ENCODE data around the gene IQCF2.
"Not testable (repeated sequence)": the region's sequence is repeated elsewhere in the genome, so short reads cannot be mapped to it uniquely, and the experiment has no call there.

IQCF2 gene

DNA sequence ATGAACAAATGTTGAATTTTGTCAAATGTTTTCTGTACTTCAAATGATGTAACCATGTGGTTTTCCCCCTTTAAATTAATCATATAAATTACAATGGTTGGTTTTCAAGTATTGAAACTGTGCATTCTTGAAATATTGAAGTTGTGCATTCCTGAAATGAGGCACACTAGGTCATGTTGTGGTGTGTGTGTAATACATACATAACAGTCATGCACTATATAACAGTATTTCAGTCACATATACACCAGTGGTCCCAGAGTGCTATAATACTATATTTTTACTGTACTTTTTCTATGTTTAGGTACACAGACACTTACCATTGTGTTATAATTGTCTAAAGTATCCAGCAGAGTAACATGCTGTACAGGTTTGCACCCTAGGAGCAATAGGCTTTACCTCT lies 25.0 kb downstream of the IQCF2 start:
- DNase-seq = no peak

DNA sequence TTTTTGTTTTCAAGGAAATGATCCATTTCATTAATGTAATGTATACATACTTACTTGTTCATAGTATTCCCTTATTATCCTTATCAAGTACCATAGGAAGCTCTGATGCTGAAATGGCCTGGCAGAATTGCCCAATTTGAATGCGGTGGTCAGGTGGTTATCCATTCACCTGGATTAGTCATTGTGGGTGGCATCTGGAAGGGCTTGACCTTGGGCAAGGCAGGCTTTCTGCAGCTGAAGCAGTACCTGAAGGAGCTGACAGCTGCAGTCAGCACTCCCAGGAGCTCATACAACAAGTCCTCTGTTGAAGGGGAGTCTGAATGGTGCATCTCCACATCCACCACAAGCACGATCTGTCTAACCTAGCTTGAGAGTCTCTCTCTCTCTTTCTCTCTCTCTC lies 26.2 kb downstream of the IQCF2 start:
- no peak for DNase-seq

DNA sequence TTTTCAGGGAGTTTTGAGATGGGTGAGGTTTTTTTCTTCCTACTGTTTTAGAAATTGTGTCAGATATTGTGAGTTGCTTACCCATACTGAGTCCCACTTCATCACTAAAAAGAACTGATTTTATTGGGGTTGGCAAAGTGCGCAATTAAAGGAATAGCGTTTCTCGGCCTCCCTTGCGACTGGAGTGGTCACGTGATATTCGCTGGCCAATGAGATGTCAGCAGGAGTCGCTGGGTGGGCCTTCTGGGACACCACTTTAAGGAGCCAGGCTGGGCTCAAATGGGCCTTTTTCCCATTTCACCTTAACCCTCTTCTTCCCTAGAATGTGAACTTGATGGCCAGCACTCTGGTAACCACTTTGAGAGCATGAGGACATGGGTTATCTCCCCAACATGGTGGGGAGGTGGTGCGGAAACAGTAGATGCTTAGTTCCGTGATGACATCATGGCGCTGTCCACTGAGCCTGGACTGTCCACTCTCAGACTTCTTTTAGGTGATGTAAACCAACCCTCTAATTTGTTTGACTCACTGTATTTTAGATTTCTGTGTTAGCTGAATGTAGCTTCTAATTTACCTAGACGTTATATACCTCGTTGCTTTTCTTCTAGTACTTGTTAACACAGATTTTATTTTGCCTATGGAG lies 27.2 kb downstream of the IQCF2 start:
- DNase-seq = no peak

DNA sequence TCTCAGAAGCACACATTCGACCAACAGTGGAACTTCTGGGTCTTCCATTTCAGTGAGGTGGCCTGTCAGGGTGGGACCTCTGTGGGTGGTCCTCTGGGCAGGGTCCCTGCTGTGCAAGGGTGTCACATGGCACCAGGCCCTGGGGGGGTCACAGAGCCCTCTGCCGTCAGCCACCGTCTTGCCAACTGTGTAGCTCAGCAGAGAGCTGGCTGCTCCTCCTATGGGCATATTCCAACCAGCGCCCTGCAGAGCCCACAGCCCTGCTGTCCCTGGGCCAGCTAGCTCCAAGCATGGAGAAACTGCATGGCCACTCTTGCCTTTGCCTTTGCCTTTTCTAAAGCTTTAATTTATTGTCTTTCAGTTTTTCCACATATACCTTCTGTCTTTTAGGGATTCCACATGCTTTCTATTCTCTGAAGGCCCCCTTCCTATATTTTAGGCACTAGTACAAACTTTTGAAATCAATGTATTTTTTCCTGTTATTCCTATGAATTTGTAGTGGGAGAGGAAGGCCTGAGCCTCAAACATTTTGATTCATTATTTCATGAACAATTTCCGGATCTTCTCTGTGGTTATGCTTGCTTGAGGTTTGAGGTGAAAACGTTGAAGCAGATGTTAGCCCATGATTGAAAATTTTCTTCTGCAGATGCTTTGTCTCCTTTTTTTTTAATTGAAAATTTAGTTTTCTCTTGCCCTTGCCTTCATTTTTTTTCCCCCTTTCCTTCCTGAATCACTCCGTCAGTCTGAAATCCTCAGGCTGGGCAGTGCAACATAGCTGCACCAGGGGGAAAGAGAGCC lies 30.0 kb downstream of the IQCF2 start:
- no peak for DNase-seq

DNA sequence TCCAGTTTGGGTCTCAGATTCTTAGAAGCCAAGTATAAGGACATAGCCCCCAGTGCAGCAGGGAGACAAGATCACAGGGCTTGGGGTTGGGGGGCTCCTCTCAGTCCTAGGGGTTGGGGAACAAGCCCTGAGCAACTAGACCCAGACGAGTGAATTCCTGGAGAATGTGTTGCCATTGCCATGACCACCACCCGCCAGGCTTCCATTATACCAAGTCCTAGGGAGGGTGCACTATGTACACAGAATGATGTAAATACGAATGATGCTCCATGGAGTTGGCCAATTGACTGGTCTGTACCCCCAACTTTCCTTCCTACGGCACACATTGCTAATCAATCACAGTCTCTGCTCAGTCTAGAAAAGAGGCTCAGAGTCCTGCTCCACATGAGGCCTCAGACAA lies 33.0 kb downstream of the IQCF2 start:
- DNase-seq = no peak

DNA sequence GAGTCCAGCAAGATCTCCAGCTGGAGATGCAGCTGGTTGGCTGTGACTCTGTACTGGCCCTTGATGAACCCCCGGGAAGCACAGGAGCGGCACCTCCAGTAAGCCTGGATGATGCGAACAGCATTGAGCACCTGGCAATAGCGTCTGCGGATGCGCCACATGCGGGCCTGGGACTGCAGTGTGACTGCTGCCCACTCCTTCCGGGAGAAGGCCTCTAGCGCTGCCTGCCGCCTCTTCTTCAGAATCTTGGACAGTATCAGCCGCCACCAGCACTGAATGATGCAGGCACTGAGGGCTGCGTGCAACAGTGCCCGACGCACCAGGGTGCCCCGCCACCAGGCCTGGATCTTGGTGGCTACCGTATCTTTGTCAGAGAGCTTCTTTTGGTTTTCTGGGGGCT lies 33.5 kb downstream of the IQCF2 start:
- no peak for DNase-seq

DNA sequence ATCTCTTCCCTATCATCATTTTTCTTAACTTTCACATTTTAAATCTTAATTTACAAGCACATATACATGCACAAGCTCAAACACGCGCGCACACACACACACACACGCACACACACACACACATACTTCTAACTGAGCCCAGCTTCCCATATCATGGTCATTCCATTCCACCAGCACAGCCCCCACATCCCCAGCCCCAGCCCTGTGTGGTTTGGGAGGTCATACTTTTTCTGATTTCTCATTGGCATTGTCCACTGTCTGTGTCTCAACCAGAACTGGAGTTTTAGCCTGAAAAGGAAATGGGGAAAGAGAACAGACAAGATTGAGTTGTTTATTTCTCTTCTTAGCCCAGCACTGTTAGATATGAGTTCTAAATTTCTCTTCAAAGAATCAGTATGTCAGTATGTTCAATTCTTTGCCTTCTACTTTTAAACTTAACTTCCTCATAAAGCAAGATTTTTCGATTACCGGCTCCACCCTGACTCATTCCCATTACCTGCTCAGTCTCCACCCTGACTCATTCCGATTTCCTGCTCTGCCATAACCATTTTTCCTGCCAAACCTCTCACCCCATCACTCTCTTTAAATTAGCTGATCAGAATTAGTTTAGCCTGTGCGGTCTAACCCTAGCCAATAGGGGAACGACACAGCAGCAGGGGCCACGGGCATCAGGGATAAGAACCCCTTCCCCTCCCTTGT lies 35.3 kb downstream of the IQCF2 start:
- DNase-seq = no peak

DNA sequence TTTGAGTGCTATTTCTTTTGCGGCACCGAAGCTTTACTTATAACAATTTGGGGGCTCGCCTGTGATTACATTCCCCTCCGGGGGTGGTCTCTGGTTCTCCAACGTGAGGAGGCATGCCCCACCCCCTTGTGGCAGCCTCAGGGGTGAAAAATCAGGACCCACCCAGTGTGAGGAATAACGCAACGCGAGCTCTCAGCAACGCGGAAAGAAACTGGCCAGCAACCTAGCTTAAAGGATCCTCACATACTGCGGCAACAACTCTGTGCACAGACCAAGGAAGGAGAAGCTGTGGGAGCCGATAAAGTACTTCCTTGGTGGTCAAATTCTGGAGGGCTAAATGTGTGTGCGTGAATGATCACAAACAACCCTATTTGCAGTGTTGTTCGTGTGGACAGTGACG lies 36.0 kb downstream of the IQCF2 start:
- no peak for DNase-seq

DNA sequence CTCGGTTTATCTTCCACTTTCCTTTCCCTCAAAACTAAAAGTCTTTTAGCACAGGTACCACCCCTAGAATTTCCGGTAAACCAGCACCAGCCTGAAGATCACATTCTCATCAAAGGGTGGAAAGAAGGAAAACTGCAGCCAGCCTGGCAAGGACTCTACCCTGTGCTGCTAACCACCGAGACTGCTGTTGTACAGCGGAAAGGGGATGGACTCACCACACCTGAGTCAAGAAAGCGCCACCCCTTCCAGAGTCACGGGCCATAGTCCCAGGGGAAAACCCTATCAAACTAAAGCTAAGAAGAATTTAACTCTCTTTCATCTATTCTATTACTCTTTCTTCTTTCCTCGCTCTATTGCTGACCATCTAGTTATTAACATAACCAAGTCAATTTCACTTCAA lies 38.6 kb downstream of the IQCF2 start:
- not testable (repeated sequence) for DNase-seq

DNA sequence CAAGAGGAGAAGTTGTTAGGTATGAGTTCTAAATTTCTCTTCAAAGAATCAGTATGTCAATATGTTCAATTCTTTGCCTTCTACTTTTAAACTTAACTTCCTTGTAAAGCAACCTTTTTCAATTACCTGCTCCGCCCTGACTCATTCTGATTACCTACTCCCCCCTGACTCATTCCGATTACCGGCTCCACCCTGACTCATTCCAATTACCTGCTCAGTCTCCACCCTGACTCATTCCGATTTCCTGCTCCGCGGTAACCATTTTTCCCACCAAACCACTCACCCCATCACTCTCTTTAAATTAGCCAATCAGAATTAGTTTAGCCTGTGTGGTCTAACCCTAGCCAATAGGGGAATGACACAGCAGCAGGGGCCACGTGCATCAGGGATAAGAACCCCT lies 40.9 kb downstream of the IQCF2 start:
- DNase-seq = not testable (repeated sequence)

DNA sequence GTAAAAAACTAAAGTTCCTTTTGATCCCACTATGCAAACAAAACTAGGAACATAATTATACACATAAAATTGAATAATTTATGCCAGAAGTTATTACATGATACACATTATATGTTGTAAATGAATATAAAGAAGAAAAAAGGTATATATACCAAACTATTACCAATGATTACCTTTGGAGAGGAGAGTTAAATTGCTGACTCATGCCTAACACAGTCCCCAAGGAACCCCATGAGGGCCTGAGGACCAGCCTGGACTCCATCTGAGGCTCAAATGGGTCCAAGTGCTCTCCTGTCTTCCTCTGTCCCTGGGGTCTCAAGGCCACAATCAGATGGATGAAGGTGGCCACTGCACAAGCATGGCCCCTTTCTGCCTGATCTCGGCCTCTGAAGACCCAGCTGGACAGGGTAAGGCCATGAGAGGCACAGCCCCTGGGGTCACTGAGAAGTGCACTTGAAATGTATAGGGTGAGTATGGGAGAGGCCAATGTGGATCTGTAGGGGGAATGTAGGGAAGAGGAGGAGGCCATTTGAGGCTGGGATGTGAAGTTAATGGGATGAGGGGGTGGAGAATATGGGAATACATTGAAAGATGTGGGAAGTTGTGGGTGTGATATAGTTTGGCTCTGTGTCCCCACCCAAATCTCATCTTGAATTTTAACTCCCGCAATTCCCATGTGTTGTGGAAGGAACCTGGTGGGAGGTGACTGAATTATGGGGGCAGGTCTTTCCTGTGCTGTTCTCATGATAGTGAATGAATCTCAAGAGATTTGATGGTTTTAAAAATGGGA lies 42.8 kb downstream of the IQCF2 start:
- DNase-seq = no peak

DNA sequence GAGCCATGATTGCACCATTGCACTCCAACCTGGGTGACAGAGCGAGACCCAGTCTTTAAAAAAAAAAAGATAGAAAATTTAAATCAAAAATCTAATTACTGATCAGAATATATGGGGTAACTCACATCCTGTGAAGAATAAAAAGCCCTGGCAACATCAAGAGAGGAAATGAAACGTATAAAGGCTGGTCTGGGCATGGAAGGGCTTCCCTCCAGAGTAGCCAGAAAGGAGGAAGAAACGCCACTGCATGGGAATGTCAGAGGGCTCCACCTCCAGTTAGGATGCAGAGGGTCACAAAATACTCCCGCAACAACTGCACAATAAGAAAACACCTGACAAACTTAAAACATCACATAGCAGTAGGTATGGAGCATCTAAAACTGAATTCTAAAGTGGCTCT lies 46.6 kb downstream of the IQCF2 start:
- DNase-seq = no peak
